GM21381 (cell line): ENCODE results near the gene LRRK1.

ENCODE experiments used
- ATAC-seq: cut with Tn5 transposase; IDR thresholded peaks from one replicate; pipeline ENCODE4 v1.9.1; 2021; ENCODE audit warnings: mild to moderate bottlenecking, moderate library complexity; ENCODE audit not compliant: unreplicated experiment

The LRRK1 gene

DNA sequence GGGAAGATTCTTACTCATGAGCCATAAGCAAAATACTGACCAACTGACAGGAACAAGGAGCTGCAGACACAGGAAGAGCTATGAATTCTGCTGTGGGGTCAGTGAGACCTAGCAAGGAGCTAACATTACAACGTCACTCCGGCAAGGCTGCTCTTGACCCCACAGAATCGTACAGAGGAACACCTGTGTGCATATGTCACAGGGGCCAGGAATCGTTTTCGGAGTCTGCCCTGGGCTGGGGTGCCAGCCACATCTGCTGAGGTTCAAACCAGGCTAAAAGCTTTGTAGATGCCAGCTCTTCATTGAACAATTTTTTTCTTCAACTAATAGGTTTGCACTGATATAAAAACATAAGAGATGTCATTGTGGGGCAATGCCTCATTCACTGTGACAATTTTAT lies 82.6 kb downstream of the LRRK1 start:
- no peak for ATAC-seq

DNA sequence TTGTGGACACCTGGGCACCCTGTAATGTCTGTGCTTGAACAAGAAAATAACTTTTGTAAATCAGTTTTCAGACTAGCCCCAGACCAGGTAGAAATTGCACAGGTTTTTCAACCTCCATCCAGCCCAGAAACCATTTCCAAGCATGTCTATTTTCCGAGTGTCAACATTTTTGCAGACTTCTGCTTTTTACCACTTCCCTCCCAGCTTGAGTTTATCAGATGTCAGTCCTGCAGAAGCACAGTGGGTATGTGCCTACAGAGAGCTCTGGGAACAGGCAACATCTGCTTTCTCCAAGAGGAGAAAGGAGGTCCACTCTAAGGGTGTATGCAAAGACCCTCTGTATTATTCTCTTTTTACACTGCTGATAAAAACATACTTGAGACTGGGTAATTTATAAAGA lies 83.9 kb downstream of the LRRK1 start:
- ATAC-seq: no peak

DNA sequence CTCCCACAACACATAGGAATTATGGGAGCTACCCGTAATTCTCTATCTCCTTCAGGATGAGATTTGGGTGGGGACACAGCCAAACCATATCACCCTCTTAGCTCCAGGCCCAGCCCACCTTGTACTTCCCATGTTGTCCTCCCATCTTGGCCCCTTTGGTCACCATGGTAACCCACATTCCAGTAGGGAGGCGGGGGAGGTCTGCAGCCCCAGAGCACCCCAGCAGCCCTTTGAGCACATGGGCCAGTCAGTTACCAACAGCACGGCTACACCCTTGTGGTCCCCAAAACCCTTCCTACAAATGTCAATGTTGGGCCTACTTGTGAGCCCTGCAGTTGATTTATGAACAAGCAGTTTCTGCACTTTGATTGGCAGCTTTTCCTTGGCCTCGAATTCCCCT lies 84.5 kb downstream of the LRRK1 start:
- ATAC-seq: no peak

DNA sequence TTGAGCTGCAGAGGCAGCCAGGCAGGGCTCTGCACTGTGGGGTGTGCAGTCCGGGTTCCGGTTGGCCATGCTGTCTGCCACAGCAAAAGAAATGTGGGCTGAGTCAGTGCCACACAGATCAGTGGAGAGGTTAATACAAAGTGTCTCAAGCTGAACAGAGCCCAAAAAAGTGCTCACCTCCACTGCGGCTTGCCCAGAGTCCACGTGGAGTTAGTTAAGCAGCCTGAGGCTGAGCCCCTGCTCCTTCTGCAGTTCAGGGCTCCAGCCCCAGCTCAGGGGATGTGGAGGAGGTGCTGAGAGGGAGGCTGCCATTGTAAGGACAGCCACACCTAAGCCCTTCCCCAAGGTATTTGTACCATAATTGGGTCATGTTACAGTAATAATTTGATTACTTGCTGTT lies 85.3 kb downstream of the LRRK1 start:
- ATAC-seq: no peak

DNA sequence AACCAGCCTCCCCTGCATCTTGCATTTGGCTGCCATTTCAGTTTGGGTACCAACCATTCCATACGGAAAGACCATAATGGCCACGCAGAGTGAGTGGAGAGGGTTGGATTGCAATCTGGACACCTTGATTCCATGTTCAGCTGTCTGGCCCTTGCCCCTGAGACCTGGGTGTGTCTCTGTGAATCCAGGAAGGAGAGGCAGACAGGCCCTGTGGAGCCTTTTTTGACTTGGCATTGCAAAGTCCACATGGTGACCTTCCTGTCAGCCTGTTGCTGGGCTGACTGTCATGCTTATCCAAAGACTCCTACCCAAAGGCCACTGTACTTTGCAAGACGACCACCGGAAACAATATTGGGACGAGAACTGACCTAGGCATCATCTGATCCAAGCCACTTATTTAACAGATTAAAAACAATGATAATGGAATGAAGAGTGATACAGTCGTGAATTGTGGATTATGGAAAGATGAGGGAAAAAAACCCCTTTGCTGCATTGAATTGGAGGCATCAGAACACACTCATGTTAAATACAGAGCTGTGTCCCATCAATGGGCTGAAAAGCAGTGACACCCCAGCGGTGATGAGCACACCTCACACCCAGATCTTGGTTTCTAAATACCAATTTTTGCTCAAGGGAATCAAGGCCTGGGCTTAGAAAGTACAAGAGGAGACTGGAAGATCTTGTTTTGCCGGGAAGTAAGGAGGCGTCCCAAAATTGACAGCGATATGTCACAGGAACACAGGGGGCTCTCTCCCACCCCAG lies 86.0 kb downstream of the LRRK1 start:
- ATAC-seq: no peak

DNA sequence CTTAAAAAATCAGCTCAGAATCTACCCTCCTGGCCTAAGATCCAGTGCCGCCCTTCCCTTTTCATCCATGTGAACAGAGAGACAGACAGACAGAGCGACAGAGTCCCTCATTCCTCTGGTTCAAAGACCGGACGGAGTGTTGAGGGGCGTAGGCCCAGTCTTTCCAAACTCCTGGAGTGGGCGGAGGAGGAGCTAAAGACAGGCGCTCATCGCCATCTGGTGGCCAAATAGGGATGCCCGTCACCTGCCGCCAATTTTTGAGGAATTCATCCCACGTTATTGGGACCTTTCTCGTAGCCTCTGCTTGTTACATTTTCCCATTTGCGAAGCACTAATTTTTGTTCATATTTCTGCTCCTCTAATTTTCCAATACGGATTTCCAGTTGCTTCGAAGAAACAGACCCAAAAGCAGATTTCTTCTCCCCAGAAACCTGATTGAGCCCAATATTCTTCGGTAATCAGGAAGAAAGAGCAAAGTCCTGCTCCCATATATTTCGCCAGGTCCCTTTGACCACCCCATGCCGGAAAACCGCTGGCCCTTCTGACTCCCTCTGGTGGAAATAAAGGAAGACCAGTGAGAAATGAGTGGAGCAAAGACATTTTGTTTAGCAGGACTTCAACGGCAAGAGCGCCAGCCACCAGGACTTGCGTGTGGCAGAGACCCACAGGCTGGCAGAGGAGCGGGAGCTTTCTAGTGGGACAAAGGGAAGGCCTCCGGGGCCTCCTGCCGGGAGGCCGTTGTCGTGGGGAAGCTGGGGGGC lies 88.0 kb downstream of the LRRK1 start:
- no peak for ATAC-seq

DNA sequence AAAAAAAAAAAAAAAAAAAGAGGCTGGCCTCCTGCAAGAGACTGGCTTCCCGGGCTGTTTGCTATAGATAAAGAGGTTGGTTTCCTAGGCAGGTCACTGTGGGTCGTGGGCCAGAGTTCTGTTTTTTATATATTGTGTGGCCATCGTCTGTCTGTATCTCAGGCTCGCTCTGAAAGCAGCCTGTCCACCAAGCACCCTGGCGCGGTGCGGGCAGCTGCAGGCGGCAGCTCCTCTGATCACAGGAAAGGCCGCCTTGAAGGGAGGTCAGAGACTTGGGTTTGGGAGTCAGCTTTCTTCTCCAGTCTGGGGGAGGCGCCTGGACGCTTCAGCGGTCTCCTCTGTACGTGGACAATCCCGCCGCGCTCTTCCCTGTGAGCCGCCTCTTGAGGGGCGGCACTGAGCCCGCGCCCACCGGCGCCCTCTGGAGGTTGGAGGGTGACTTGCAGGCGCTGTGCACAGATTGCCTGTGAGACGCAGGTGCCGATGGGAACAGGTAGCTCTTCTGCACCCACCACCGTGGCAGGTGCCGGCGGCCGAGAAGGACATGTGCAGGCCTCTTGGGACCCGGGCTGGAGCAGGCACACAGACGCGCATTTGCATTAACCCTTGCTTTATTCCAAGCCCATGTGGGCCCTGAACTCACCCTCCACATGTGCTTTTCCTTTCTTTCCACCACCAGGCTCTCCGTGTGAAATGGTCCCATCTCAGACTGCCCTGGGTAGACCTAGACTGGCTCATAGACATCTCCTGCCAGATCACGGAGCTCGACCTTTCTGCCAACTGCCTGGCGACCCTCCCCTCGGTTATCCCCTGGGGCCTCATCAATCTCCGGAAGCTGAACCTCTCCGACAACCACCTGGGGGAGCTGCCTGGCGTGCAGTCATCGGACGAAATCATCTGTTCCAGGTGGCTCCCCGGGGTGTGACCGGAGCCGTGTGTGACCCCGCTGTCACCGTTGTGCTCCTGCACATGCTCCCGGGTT lies 89.3 kb downstream of the LRRK1 start:
- ATAC-seq: peak; percentile 86

DNA sequence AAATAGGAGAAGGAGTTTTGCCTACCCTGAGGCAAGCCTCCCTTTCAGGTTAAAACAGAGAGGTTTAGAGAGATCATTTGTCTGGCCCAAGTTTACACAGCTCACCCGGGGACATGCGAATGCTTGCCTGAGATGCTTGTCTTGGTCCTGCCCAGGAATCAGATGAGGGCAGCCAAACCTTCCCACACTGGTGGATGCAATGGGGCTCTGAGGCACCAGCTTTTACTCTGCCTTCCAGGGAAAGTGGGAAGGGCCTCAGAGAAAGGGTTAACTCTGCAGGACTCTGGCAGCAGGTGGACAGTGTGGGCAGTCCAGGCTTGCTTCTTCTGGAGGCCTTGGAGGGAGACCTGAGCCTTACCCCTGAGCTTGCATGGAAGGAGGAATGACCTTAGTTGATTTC lies 90.0 kb downstream of the LRRK1 start:
- no peak for ATAC-seq

DNA sequence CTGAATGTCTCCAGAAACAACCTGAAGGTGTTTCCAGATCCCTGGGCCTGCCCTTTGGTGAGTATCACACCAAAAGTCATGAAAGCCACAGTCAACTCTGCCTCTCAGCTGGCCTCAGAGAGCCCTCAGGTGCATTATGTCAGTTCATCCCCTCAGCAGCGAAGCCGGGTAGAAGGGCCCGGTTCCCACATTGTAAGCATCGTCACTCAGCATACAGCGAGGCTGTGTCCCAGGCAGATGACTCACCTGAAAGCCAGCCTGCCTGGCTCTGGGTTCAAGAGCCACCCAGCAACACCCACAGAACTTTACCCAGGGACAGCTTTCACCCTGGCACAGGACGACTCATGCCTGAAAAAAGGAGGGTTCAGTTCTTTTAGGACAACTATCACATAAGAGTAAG lies 91.6 kb downstream of the LRRK1 start:
- ATAC-seq: no peak

DNA sequence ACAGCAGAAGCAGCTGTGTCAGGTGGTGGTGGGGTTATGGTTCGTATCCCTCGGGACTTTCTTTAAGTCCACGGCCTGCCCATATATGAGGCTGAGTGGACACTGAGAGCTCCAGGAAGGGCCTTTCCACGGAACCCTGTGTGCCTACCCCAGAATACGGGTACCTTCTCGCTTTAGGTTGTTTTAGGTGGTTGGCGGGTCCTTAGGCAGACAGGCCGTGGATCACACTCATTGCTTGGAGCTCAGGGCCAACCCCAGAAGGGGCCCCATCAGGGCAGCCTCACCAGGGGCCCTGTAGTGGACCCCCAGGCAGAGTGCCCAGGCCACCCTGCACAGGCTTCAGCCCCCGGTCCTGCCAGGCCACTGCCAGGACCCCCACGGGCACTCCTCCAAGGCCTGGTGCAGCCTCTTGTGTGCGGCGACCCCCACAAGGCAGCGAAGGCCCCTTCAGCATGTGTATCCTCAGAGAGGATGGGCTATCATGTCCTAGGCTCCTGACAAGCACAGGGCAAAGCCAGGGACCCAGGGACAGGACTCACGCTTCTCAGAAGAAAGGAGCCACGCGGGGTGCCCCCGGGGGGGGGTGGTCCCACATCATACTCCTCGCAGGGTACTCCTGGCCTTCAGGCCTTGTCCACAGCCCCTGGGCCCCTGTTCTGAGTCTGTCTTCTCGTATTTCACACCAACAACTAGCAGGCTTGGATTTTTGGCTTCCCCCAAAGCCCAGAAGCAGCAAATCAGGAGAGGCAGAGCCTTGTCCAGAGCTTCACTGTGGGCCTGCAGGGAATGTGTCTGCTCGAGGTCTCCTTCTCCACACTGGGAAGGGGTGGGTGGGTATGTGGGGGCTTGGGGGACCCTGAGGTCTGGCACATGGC lies 93.4 kb downstream of the LRRK1 start:
- no peak for ATAC-seq

DNA sequence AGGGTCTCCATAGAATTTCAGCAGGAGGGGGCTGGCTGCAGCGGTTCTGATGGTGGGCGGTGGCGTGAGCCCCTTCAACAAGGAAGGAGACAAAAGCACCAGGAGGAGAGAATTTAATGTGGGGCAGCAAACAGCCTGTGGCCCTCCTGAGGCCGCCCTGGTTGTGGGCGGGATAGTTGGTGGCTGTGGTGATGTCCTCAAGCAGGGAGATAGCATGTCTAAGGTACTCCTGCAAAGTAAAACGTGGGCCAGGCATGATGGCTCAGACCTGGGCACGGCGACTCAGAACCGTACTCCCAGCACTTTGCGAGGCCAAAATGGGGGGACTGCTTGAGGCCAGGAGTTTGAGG lies 94.0 kb downstream of the LRRK1 start:
- ATAC-seq: no peak

DNA sequence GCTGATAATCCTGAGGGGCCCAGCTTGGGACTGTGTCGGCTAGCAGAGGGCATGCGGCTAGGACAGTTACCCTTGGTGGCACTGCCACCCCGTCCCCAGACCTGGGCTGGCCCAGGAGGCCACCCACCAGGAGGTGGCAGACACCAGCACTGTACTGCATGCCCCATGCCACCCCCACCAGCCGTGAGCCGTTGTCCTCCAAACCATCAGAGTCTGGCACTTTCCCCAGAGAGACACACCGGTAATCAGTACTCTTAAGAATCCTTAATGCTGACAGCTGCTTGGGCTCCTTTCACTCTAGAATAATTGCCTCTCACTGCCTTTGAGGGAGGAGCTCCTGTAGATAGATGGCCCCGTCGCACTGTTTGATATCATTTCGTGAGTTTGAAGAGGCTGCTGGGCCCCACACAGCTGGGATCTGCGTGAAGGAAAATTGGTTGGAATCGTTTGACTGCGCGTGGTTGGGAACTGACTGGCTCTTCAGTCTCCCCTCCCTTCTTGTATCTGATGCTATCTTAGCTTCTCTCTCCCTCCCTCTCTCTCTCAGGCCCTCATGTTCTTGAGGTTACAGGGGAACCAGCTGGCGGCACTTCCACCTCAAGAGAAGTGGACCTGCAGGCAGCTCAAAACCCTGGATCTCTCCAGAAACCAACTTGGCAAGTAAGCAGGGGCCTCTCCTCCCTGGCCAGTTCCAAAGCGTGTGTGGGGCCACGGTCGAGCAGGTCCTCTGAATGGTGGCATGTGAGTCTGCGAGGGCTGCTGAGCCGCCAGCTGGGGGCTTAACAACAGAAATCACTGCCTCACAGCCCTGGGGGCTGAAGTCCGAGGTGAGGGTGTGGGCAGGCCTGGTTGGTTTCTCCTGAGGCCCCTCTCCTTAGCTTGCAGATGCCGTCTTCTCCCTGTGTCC lies 94.9 kb downstream of the LRRK1 start:
- ATAC-seq: no peak

DNA sequence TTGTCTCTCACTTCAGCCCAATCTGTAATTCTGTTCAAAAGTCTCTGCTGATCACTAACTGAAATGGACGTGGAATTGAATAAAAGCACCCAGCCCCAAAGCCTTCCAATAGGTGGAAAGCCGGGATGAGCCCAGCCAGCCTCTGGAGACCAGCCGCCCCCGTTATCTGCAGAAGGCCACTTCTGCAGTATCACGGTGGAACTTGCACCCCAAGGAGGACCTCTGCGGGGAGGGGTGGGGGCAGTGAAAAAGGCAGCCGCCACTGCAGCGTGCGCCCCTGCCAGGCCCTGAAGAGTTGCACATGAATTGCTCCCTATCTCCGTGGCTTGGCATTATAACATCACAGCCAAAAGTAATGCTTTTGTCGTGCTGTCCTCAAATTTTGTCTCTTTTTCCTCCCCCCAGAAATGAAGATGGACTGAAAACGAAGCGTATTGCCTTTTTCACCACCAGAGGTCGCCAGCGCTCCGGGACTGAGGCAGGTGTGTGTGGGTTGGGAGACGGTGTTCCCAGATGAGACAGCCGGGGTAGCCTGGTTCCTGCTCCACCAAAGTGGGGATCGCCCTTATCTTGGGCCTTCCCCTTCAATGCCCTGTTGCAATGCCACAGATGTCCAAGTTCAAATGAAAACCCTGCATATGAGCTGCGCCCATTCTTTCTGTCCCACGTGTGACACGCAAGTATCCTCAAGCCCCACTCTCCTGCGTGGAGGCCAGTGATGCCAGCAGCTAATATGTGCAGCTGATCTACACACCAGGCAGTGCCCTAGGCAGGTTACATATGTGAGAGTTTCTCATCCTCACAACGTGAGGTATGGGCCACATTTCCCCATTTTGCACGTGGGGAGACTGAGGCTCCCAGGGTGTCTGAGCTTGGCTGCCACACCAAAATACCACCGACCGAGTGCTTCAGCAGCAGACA lies 96.0 kb downstream of the LRRK1 start:
- no peak for ATAC-seq

DNA sequence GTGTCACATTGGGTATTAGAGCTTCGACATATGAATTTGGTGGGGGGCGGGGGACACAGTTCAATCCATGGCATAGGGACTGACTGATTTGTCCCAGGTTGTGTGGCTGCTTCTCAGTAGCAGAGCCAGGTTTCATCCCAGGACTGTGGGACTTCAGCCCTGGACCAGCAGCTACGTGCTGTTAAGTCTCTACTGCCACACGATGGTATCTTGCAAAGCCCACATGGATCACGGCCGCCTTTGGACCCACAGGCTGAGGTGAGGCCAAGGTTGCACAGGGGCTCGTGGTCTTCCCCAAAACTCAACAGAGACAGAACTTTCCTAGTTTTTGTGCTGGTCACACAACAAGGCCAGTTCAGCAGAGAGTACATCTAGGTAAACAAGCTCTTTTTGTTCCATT lies 97.4 kb downstream of the LRRK1 start:
- no peak for ATAC-seq

DNA sequence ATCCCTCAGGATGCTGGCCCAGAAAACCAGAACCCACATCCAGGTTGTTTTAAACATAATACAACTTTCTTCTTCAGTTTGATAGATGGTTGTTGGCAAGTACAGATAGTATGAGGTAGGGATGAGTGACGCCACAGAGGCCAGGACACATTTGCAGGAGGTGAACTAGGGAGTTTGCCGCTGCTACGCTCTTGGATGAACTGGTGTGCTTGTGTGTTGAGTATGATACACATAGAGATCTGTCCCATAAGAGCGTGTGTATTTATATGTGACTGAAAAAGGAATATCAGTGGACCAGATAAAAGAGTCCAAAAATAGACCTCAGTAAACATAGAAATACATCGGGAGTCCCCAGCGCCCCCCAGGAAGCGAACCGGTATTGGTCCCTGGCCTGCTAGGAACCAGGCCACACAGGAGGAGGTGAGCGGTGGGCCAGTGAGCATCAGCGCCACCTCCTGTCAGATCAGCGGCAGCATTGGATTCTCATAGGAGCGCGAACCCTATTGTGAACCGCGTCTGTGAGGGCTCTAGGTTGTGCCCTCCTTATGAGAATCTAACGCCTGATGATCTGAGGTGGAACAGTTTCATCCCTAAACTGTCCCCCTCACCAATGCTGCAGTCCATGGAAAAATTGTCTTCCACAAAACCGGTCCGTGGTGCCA lies 98.1 kb downstream of the LRRK1 start:
- no peak for ATAC-seq

DNA sequence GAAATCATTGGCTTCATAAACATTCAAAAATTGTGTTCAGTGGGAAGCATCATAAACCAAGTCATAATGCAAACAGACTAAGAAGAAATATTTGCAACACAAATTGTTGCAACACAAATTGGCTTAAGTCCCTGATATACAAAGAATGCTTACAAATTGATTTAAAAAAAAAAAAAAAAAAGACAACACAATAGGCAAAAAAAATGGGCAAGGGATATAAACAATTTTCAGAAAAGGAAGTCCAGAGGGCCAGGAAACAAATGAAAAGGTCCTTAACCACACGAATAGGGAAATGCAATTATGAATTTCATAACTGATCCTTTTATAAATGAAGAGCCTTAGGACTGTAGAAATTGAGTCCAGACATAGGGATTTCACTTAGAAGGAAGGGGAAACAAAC lies 98.9 kb downstream of the LRRK1 start:
- ATAC-seq: no peak

DNA sequence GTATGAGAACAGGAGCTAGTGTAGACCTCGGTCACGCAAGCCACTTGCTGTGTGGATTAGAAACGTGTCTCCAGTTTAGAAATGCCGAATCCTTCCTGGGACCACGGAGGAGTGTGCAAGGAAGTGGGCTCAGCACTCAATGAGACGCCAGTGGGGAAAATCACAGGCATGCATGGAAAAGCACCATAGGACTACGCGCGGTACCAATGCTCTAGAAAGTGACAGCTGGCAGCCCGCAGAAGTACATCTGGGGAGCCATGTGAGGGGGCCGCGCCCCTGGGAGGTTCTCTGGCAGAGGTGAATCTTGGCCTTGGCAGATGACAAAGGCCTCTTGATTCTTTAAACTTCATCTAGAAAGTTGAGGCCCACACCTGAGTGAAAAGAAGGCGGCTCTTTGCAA lies 99.3 kb downstream of the LRRK1 start:
- ATAC-seq: no peak

DNA sequence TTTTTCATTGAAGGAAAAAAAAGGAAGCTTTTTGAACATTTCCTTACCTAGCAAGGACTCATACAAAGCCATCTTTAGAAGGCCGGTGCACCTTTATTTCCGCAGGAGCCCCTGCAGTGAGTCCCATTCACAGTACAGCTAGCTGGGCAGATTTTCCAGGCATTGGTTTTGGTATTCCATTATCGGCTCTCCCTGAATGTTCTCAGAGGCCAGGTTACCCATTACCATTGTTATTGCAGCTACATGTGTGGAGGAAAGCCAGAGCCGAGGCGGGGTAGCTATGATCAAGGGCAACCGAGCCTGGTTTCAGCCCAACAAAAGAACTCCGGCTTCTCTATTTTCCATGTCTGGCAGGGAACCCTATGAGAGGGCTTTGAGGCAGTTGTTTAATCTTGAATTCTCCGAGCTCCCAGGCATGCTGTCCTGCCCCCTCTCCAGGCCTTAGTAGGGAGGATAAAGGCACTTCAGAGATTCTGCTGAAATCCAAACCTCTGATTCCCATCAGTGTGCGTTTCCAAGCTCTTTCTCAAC lies 100.3 kb downstream of the LRRK1 start:
- no peak for ATAC-seq
